ENCODE measurements around the gene RUFY2. TPM values are rescaled to one million over a fixed set of nuclear protein-coding genes. Genes with fewer than 3 reads are reported as not detected.
"Not testable (repeated sequence)": the region's sequence is repeated elsewhere in the genome, so short reads cannot be mapped to it uniquely, and the experiment has no call there.

The RUFY2 gene
- total RNA-seq, 3 donors from 2014 or later: 20.5 to 28.3 (median 26.1) TPM

DNA sequence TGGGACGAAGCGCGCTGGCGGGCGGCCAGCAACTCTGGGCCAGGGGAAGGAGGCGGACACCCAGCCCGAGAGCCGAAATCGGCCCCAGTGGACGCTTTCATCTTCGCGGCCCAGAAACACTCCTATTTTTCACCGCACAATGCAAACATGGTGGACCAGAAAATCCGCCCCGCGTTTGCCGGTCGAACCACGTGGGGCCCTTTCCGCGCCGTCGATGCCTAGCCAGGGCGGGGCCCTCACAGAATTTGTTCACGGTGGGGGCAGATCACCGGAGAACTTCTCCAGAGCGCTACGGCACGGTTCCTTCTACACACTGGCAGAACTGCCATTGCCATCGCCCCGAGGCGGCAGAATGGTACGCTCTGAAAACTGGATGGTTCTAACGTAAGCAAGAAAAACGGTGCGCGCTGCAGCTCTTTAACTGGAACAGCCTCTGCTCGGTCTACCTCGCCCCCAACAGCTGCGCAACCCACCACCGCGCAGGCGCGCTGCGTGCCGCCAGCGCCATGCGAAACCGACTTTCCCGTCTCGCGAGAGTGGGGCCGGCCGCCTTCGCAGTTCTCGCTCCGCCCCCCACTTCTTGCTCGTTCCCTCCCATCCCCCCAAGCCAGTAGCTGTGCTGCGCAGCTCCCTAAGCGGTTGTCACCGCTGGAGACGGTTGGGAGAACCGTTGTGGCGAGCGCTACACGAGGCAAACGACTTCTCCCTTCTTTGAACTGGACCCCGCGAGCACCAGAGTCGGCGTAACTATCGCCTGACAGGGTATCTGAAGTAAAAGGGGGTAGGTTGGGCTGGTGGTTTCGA is 75.4 kb downstream of the RUFY2 start, which contains the start of gene HNRNPH3:
TSS of gene HNRNPH3 (plus strand) at position 610 of the 804 bp plus-strand sequence. CDS start 5,158 bp downstream, outside the sequence.
- DNase-seq: peak; percentile 98 to 99 (median 99)
- no peaks in the 10 kb centered on the region for H3K36me3 ChIP-seq (ENCODE audit: low read depth)
- TF ChIP-seq, protein P1, sequence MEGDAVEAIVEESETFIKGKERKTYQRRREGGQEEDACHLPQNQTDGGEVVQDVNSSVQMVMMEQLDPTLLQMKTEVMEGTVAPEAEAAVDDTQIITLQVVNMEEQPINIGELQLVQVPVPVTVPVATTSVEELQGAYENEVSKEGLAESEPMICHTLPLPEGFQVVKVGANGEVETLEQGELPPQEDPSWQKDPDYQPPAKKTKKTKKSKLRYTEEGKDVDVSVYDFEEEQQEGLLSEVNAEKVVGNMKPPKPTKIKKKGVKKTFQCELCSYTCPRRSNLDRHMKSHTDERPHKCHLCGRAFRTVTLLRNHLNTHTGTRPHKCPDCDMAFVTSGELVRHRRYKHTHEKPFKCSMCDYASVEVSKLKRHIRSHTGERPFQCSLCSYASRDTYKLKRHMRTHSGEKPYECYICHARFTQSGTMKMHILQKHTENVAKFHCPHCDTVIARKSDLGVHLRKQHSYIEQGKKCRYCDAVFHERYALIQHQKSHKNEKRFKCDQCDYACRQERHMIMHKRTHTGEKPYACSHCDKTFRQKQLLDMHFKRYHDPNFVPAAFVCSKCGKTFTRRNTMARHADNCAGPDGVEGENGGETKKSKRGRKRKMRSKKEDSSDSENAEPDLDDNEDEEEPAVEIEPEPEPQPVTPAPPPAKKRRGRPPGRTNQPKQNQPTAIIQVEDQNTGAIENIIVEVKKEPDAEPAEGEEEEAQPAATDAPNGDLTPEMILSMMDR (IDR thresholded peaks at IDR 0.05): no peak
- peak within 1 kb of the TSS; percentile 89 for H3K4me3 ChIP-seq
- intact Hi-C loops (cut with DNase I, micrococcal nuclease): no loop called here
- peaks cover 49% of the 10 kb centered on the region for H3K4me1 ChIP-seq (ENCODE audit: low read depth)
- H3K9me3 ChIP-seq: no peaks in the 10 kb centered on the region
- ATAC-seq: peak; percentile 92

DNA sequence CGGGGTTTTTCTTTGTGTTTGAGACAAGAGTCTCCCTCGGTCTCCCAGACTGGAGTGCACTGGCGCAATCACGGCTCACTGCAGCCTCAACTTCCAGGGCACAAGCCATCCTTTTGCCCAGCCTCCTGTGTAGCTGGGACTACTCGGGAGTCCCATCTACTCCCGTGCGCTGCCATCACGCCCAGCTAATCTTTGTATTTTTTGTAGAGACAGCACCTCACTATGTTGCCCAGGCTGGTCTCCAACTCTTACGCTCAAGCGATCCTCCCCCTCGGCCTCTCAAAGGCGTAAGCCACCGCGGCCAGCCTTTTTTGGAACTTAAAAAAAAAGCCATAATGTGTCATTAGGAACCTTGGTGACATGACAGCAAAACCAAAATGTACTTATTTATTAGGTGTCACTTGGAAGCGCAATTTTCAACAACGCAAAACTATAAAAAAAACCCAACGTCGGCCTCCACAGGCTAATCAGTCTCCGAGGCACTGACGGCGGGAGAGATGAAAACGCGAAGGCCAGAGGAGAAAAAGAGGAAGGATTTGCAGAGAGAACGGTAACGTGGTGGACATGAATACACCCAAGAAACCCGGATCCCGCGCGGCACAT is 76.1 kb downstream of the RUFY2 start:
- Histone ChIP-seq H3K4me1 (ENCODE audit: low read depth) (peaks cover 42% of the 10 kb centered on the region), H3K9me3 (no peaks in the 10 kb centered on the region), H3K36me3 (ENCODE audit: low read depth) (no peaks in the 10 kb centered on the region), H3K4me3 (peak overlapping the region; percentile 89)
- intact Hi-C loops (cut with DNase I, micrococcal nuclease): no loop called here
- peak in 1 of 3 donors; percentile 49 for DNase-seq
- TF ChIP-seq, protein P1 (IDR thresholded peaks at IDR 0.05): no peak
- ATAC-seq: no peak

DNA sequence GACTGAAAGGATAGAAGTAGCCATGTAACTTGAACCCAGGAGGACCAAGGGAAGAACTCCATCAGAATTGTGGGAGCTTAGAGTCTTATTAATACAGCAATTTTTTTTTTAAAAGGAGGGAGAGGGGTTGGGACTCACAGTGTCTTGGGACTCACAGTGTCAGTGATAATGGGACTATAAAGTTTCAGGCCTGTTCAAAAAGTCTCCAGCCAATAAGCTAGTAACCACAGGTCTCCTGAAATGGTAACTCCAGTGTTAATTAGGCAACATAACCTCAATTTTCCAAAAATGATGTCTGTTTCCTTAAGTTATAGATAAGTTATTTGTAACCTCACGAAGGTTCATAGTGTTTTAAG is 77.6 kb downstream of the RUFY2 start:
- H3K4me3 ChIP-seq: no peak overlapping the region
- DNase-seq: no peak
- TF ChIP-seq, protein P1 (IDR thresholded peaks at IDR 0.05): no peak
- ATAC-seq: no peak
- H3K9me3 ChIP-seq: no peaks in the 10 kb centered on the region
- intact Hi-C loops (cut with DNase I, micrococcal nuclease): no loop called here
- peaks cover 28% of the 10 kb centered on the region for H3K4me1 ChIP-seq (ENCODE audit: low read depth)
- no peaks in the 10 kb centered on the region for H3K36me3 ChIP-seq (ENCODE audit: low read depth)

DNA sequence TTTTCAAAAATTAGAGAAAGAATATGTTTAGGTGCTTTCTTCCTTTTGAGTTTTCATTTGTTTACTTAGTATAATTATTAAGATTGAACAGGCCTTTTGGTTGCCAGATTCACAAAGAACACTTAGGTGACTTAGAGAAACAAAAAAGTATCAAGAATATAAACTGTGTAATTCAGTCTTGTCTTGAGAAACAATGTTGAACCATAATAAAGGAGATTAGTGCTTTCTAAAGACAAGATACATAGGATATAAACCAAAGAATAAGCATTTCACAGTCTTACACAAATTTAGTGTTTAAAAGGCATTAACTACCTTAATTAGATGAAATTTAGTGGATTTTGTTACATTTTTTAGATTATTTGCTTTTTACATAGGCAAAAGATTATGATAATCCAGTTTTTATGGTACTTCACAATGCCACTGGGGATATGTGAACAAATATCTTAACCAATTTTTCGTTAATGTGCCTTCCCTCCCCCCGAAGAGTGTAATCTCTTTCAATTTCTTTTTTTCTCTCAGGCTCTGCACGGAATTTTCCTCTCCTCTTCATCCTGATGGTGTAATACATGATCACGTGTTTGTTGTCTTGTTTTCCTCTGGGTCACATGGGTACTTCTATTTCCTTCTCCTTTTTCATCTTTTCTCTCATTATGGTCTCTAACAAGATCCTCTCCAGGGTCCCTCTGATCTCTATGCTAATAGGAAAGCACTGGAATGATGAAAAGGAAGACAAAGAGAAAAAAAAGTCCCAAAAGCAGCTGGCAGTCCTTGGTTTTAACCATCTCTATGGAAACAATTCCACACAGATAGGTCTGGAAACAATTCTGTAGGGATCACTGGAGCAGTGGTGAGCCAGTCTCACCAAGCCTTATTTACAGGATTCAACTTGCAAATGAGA is 78.9 kb downstream of the RUFY2 start:
- ATAC-seq (no peak), DNase-seq (no peak)
- intact Hi-C loops (cut with DNase I, micrococcal nuclease): no loop called here
- TF ChIP-seq, protein P1 (IDR thresholded peaks at IDR 0.05): no peak
- H3K36me3 ChIP-seq (ENCODE audit: low read depth): no peaks in the 10 kb centered on the region
- H3K9me3 ChIP-seq: no peaks in the 10 kb centered on the region
- peaks cover 26% of the 10 kb centered on the region for H3K4me1 ChIP-seq (ENCODE audit: low read depth)
- no peak overlapping the region for H3K4me3 ChIP-seq

DNA sequence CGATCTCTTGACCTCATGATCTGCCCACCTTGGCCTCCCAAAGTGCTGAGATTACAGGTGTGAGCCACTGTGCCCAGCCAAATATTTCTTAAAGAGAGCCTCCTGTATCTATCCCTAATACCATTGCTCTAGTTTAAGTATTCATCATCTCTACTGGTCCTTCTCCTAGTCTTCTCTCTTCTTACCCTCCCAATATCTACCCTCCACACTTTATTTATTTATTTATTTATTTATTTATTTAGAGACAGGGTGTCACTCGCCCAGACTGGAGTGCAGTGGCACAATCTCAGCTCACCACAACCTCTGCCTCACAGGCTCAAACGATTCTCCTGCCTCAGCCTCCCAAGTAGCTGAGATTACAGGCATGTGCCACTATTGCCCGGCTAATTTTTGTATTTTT is 82.7 kb downstream of the RUFY2 start:
- DNase-seq; intact Hi-C loops (cut with DNase I, micrococcal nuclease); H3K9me3 ChIP-seq; H3K36me3 ChIP-seq (ENCODE audit: low read depth); H3K4me3 ChIP-seq; ATAC-seq: not testable (repeated sequence)
- H3K4me1 ChIP-seq (ENCODE audit: low read depth): peaks cover 15% of the 10 kb centered on the region

Data from mucosa of descending colon (tissue), 3 donors.